ENCODE data around the gene PSMB7. TPM values are rescaled to one million over a fixed set of nuclear protein-coding genes. Genes with fewer than 3 reads are reported as not detected.

Gene PSMB7
- total and polyA plus RNA-seq, 2 of the 8 experiments (the other 6 are each of a cell fraction or from before 2014, with no cell fraction given): 222 to 357 TPM

- Histone ChIP-seq H3K4me2 (ENCODE audit: insufficient read depth in 1 of 2, low read depth in 2 of 2, low read length in 2 of 2) (no peak overlapping the region), H2BK12ac (ENCODE audit: low read depth, low read length) (no peak overlapping the region), H3K27me3 (replicated peaks in 1 of 4; ENCODE audit: control insufficient read depth in 3 of 4, extremely low read depth in 1 of 4, insufficient read depth in 3 of 4, low read length in 3 of 4) (peaks cover 0 to 3% (median 0%) of the 10 kb centered on the region in 4 experiments; a peak in 2 of 7 replicates), H3K14ac (ENCODE audit: insufficient read length) (no peak overlapping the region), H2AK5ac (ENCODE audit: low read depth, low read length) (no peak overlapping the region), H3K4me3 (ENCODE audit: extremely low read depth in 1 of 4, insufficient read depth in 2 of 4, low read depth in 3 of 4, low read length in 4 of 4) (no peak overlapping the region), H2AFZ (ENCODE audit: low read length) (no peak overlapping the region), H2BK20ac (ENCODE audit: low read length) (no peak overlapping the region), H3K56ac (replicated peaks; ENCODE audit: insufficient read length, low read depth, low read length) (no peak overlapping the region), H3K23me2 (ENCODE audit: low read depth, low read length) (no peaks in the 10 kb centered on the region), H4K91ac (replicated peaks; ENCODE audit: insufficient read length, low read length) (no peak overlapping the region), H3K9ac (replicated peaks in 1 of 4; ENCODE audit: extremely low read depth in 1 of 4, low read depth in 3 of 4, low read length in 3 of 4) (no peak overlapping the region), H2BK5ac (ENCODE audit: low read depth, low read length) (no peak overlapping the region), H4K8ac (ENCODE audit: extremely low read depth, insufficient read depth, low read length) (no peak overlapping the region), H3K9me3 (ENCODE audit: insufficient read depth in 2 of 2, low read depth in 1 of 2, low read length in 1 of 2) (no peaks in the 10 kb centered on the region), H3K36me3 (ENCODE audit: control insufficient read depth in 2 of 4, insufficient read depth in 4 of 4, low read length in 3 of 4) (no peaks in the 10 kb centered on the region), H3K4me1 (replicated peaks in 1 of 4; ENCODE audit: control insufficient read depth in 3 of 4, insufficient read depth in 4 of 4, low read length in 3 of 4) (no peaks in the 10 kb centered on the region), H4K5ac (ENCODE audit: insufficient read length, low read depth, low read length) (no peak overlapping the region), H2BK120ac (replicated peaks; ENCODE audit: low read depth, low read length) (no peak overlapping the region), H3K79me2 (ENCODE audit: control insufficient read depth in 1 of 2, insufficient read depth in 2 of 2, low read length in 2 of 2) (no peaks in the 10 kb centered on the region), H3K23ac (ENCODE audit: insufficient read length) (no peak overlapping the region), H4K20me1 (replicated peaks in 1 of 2; ENCODE audit: control insufficient read depth in 1 of 2, insufficient read depth in 2 of 2, low read length in 2 of 2) (no peaks in the 10 kb centered on the region), H3K4ac (replicated peaks; ENCODE audit: insufficient read length, low read depth, low read length) (no peak overlapping the region), H2BK15ac (ENCODE audit: low read length) (no peak overlapping the region), H3K18ac (ENCODE audit: extremely low read depth, low read length) (no peak overlapping the region), H3K27ac (ENCODE audit: low read depth, low read length) (no peak overlapping the region), H3K79me1 (ENCODE audit: low read depth, low read length) (no peaks in the 10 kb centered on the region)
- CTCF ChIA-PET (ENCODE audit: partially characterized antibody): interaction anchor here (1.2 kb wide), 1 partner anchor 8 kb away, joined by 3 read pairs; no protein-coding TSS in a partner anchor
- WGBS, 2 experiments (ENCODE audit: extremely low coverage in 1 of 2, insufficient coverage in 1 of 2, insufficient read length in 1 of 2, insufficient replicate concordance in 2 of 2, low coverage in 1 of 2, low lambda C conversion rate in 2 of 2, missing lambda C conversion rate in 1 of 2): 90% methylated on average over 7 of the region's 7 CpGs; no CpG with 5 or more reads in 1 of the 2 experiments
- no peak for FAIRE-seq
- POLR2A ChIA-PET (ENCODE audit: partially characterized antibody): no interaction called here
- TF ChIP-seq EP300 (IDR thresholded peaks at IDR 0.05; ENCODE audit: borderline replicate concordance in 1 of 2, low read depth in 2 of 2, low read length in 2 of 2) (no peak), CHD1 (IDR thresholded peaks at IDR 0.05; ENCODE audit: low read depth, low read length) (no peak), BACH1 (IDR thresholded peaks at IDR 0.05; ENCODE audit: low read length) (no peak), MAX (IDR thresholded peaks at IDR 0.05) (no peak), RFX5 (IDR thresholded peaks at IDR 0.05; ENCODE audit: borderline replicate concordance, low read depth, low read length) (no peak), RNF2 (IDR thresholded peaks at IDR 0.05; ENCODE audit: borderline replicate concordance, low read depth, low read length, missing control alignments, poor library complexity, severe bottlenecking) (no peak), CREB1 (IDR thresholded peaks at IDR 0.05) (no peak), BCL11A (IDR thresholded peaks at IDR 0.05; ENCODE audit: low read depth in 2 of 2, low read length in 2 of 2) (no peak), E2F6 (IDR thresholded peaks at IDR 0.05) (no peak)
- no peak for DNase-seq (ENCODE audit: low read depth in 1 of 2, low spot score in 2 of 2)
These were observed 11.1 kb upstream of the PSMB7 start for GRCh38 chr9:124426361-124426760.

All from H1 (cell line).